Tibial artery (tissue), 4 donors: ENCODE data around the gene MGAT5B.

Experiments
- DNase-seq, 2 donors: peaks; one replicate each; pipeline ENCODE4 v3.0.0-alpha.2; 2019
- H3K27ac ChIP-seq, 2 donors: fragments of 200-600 bp; sonication (generic) in 1 of 2; 1 replicate in 1 of 2; 2 replicates in 1 of 2; pipeline ENCODE4 v1.5.1; 2018 to 2019; ENCODE audit warnings: mild to moderate bottlenecking in 1 of 2
- H3K27me3 ChIP-seq, 2 donors: fragments of 200-600 bp; sonication (generic) in 1 of 2; one replicate each; pipeline versions ENCODE4 v1.5.1 to v1.6.0; 2016 to 2019
- H3K36me3 ChIP-seq, 3 donors: fragments of 200-600 bp; sonication (generic) in 2 of 3; one replicate each; pipeline ENCODE4 v1.5.1; 2016 to 2019; ENCODE audit warnings: mild to moderate bottlenecking in 2 of 3
- H3K4me1 ChIP-seq, 4 donors: fragments of 200-600 bp; sonication (generic) in 2 of 4; 1 replicate in 3 of 4; 2 replicates in 1 of 4; pipeline ENCODE4 v1.5.1; 2016 to 2019
- H3K4me3 ChIP-seq, 2 donors: fragments of 200-600 bp; sonication (generic) in 1 of 2; 1 replicate in 1 of 2; 2 replicates in 1 of 2; pipeline ENCODE4 v1.5.1; 2018 to 2019; ENCODE audit warnings: mild to moderate bottlenecking in 2 of 2
- H3K9me3 ChIP-seq, 3 donors: fragments of 200-600 bp; sonication (generic) in 1 of 3; one replicate each; pipeline ENCODE4 v1.5.1; 2016 to 2019
- CTCF ChIP-seq, 2 experiments: fragments of 200-600 bp in 1 of 2; fragments of 450-650 bp in 1 of 2; IDR thresholded peaks; one replicate each; pipeline ENCODE4 v1.5.1; 2017 to 2019; ENCODE audit warnings: antibody characterized with exemption in 2 of 2, mild to moderate bottlenecking in 1 of 2, moderate library complexity in 1 of 2
- intact Hi-C: fragments of 100-400 bp; cut with DNase I; formaldehyde crosslinking; loops from one replicate; pipeline ENCODE4 v1.15.0; 2023; ENCODE audit warnings: low total_unique reads

MGAT5B gene

GRCh38 chr17:76879254-76879653 is 11.1 kb downstream of the MGAT5B start:
- H3K4me1 ChIP-seq: no peaks in the 10 kb centered on the region
- H3K36me3 ChIP-seq: no peaks in the 10 kb centered on the region
- H3K27me3 ChIP-seq: peaks cover 0 to 53% of the 10 kb centered on the region in 2 donors
- intact Hi-C loops: loop anchor here (10.0 kb wide), 1 partner anchor 366 kb away; no protein-coding TSS in a partner anchor
- no peaks in the 10 kb centered on the region for H3K9me3 ChIP-seq
- no peak overlapping the region for H3K27ac ChIP-seq
- no peak overlapping the region for H3K4me3 ChIP-seq
- no peak for DNase-seq
- TF ChIP-seq CTCF (IDR thresholded peaks at IDR 0.05): no peak

GRCh38 chr17:76879691-76880090 is 11.5 kb downstream of the MGAT5B start:
- no peak for DNase-seq
- Histone ChIP-seq H3K4me1 (no peaks in the 10 kb centered on the region), H3K36me3 (no peaks in the 10 kb centered on the region), H3K9me3 (no peaks in the 10 kb centered on the region), H3K4me3 (no peak overlapping the region), H3K27ac (no peak overlapping the region), H3K27me3 (peaks cover 0 to 51% of the 10 kb centered on the region in 2 donors)
- TF ChIP-seq CTCF (IDR thresholded peaks at IDR 0.05): no peak
- intact Hi-C loops: loop anchor here (10.0 kb wide), 1 partner anchor 365 kb away; no protein-coding TSS in a partner anchor

- Histone ChIP-seq H3K27me3 (peaks cover 0 to 55% of the 10 kb centered on the region in 2 donors), H3K36me3 (no peaks in the 10 kb centered on the region), H3K4me1 (no peaks in the 10 kb centered on the region), H3K4me3 (no peak overlapping the region), H3K9me3 (no peaks in the 10 kb centered on the region), H3K27ac (no peak overlapping the region)
- TF ChIP-seq CTCF (IDR thresholded peaks at IDR 0.05): no peak
- intact Hi-C loops: no loop called here
- no peak for DNase-seq
Observed at GRCh38 chr17:76880268-76880667, 12.1 kb downstream of the MGAT5B start.

- DNase-seq: no peak
- TF ChIP-seq CTCF (IDR thresholded peaks at IDR 0.05): no peak
- Histone ChIP-seq H3K4me1 (no peaks in the 10 kb centered on the region), H3K27me3 (peaks cover 0 to 62% of the 10 kb centered on the region in 2 donors), H3K36me3 (no peaks in the 10 kb centered on the region), H3K9me3 (no peaks in the 10 kb centered on the region), H3K27ac (no peak overlapping the region), H3K4me3 (no peak overlapping the region)
- intact Hi-C loops: no loop called here
Observed at GRCh38 chr17:76880971-76881370, 12.8 kb downstream of the MGAT5B start.

GRCh38 chr17:76881408-76881807 is 13.2 kb downstream of the MGAT5B start:
- H3K4me3 ChIP-seq: no peak overlapping the region
- no peak overlapping the region for H3K27ac ChIP-seq
- DNase-seq: no peak
- TF ChIP-seq CTCF (IDR thresholded peaks at IDR 0.05): no peak
- intact Hi-C loops: no loop called here
- H3K36me3 ChIP-seq: no peaks in the 10 kb centered on the region
- peaks cover 0 to 66% of the 10 kb centered on the region in 2 donors for H3K27me3 ChIP-seq
- H3K9me3 ChIP-seq: no peaks in the 10 kb centered on the region
- no peaks in the 10 kb centered on the region for H3K4me1 ChIP-seq

- Histone ChIP-seq H3K4me3 (no peak overlapping the region), H3K9me3 (no peaks in the 10 kb centered on the region), H3K36me3 (no peaks in the 10 kb centered on the region), H3K4me1 (no peaks in the 10 kb centered on the region), H3K27ac (no peak overlapping the region), H3K27me3 (peaks cover 0 to 72% of the 10 kb centered on the region in 2 donors)
- no peak for DNase-seq
- intact Hi-C loops: no loop called here
- no peak for TF ChIP-seq CTCF (IDR thresholded peaks at IDR 0.05)
Observed at GRCh38 chr17:76881966-76882365, 13.8 kb downstream of the MGAT5B start.
